ENCODE results near the gene SMAD6. TPM values are rescaled to one million over a fixed set of nuclear protein-coding genes. Genes with fewer than 3 reads are reported as not detected.

The SMAD6 gene
- total RNA-seq, 1 experiment from 2014 or later: 19.9 TPM

DNA sequence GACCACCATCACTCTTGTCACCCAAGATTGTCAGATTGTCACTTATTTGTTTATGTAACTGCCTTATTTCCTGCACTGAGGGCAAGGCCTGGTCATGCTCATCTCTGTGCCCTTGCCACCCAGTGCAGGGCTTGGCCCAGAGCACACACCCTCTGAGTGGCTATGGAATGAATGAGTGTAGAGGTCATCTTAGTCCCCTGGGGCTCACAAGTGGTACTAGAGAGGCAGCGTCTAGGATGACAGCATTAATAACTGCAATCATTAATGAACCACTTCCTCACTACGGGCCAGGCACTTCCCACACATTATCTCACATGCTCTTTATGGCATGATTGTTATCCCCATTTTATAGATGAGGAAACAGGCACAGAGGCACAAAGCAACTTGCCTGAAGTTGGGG, 117.0 kb downstream of the SMAD6 start:
- intact Hi-C loops (cut with micrococcal nuclease): no loop called here
- DNase-seq (peak; percentile 17), ATAC-seq (peak; percentile 68)
- Histone ChIP-seq H4K20me1 (ENCODE audit: low read length) (no peaks in the 10 kb centered on the region), H3F3A (ENCODE audit: low read length, unreplicated experiment) (no peaks in the 10 kb centered on the region), H3K9me3 (ENCODE audit: low read length) (no peaks in the 10 kb centered on the region), H3K36me3 (ENCODE audit: low read depth, low read length) (no peaks in the 10 kb centered on the region), H3K4me1 (ENCODE audit: insufficient read depth, low read length) (peaks cover 29% of the 10 kb centered on the region), H3K79me2 (ENCODE audit: low read length) (no peaks in the 10 kb centered on the region), H3K4me3 (ENCODE audit: low read length) (no peak overlapping the region), H2AFZ (ENCODE audit: low read length) (no peak overlapping the region), H3K27me3 (ENCODE audit: low read length) (no peaks in the 10 kb centered on the region), H3K27ac (ENCODE audit: low read length) (no peak overlapping the region), H3K4me2 (ENCODE audit: low read length) (no peak overlapping the region), H3K9me2 (replicated peaks; ENCODE audit: low read length) (no peaks in the 10 kb centered on the region), H3K9ac (ENCODE audit: low read length) (no peak overlapping the region)
- CTCF ChIA-PET: no interaction called here
- BruUV-seq (replicated peaks): no TSS peak
- POLR2A ChIA-PET (ENCODE audit: unreplicated experiment): no interaction called here
- TF ChIP-seq EZH2 (IDR thresholded peaks at IDR 0.05; ENCODE audit: low read length, unreplicated experiment) (no peak), EZH2phosphoT487 (IDR thresholded peaks at IDR 0.05; ENCODE audit: borderline replicate concordance, low read length) (no peak)
- TF ChIP-seq, protein P1, sequence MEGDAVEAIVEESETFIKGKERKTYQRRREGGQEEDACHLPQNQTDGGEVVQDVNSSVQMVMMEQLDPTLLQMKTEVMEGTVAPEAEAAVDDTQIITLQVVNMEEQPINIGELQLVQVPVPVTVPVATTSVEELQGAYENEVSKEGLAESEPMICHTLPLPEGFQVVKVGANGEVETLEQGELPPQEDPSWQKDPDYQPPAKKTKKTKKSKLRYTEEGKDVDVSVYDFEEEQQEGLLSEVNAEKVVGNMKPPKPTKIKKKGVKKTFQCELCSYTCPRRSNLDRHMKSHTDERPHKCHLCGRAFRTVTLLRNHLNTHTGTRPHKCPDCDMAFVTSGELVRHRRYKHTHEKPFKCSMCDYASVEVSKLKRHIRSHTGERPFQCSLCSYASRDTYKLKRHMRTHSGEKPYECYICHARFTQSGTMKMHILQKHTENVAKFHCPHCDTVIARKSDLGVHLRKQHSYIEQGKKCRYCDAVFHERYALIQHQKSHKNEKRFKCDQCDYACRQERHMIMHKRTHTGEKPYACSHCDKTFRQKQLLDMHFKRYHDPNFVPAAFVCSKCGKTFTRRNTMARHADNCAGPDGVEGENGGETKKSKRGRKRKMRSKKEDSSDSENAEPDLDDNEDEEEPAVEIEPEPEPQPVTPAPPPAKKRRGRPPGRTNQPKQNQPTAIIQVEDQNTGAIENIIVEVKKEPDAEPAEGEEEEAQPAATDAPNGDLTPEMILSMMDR (conservative IDR thresholded peaks at IDR 0.05; ENCODE audit: low read depth, low read length): no peak

DNA sequence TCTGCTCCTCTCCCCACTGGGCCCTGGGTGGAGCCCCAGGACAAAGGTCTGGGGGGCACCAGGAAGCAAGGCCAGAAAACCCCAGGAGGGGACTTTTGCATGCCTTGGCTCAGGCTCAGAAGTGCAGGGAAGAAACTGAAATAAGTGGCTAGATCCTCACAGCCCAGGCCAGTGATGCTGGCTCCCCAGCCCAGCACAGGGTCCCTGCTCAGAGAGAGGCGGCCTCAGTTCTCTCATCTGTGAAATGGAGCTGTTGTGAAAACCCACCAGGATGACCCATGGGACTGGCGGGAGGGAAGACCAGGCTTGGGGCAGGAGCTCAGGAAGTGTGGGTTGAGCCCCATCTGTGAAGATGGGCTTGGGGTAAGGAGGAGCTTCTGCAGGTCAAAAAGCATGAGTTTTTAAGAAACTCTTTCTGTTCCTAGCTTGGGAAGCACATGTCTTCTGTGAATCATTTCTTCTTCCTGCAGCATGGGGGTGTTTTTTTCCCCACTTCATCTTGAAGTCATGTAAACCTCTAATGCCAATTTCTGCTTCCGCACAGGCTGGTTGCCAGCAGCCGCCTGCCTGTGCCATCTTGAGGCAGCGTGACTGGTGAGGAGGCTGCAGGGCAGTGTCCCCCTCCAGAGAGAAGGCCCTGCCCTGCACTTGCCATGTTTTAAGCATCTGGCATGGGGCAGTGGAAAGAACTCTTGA, 118.6 kb downstream of the SMAD6 start:
- POLR2A ChIA-PET (ENCODE audit: unreplicated experiment): no interaction called here
- TF ChIP-seq, protein P1 (conservative IDR thresholded peaks at IDR 0.05; ENCODE audit: low read depth, low read length): no peak
- TF ChIP-seq EZH2 (IDR thresholded peaks at IDR 0.05; ENCODE audit: low read length, unreplicated experiment): no peak
- TF ChIP-seq EZH2phosphoT487 (IDR thresholded peaks at IDR 0.05; ENCODE audit: borderline replicate concordance, low read length): no peak

DNA sequence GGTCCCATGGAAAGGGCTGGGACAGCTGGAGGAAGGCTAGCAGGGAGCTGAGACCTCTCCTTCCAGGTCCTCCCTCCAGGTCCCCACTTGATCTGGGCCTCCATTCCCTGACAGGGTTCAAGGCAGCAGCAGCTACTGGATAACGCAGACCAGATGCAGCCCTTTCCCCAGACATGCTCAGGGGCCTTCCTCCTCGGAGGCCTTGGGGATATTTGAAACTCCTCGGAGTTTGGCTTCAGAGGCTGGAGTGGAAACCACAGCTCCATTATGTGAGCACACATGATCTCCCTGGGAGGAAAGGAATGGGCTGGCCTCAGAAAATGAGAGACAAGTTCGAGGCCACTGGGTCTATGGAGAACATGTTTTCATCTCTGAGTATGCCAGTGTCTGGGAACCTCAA, 119.3 kb downstream of the SMAD6 start:
- no peaks in the 10 kb centered on the region for H3K36me3 ChIP-seq (ENCODE audit: low read depth, low read length)
- BruUV-seq (replicated peaks): no TSS peak
- no peak overlapping the region for H3K4me2 ChIP-seq (ENCODE audit: low read length)
- H3K9me3 ChIP-seq (ENCODE audit: low read length): no peaks in the 10 kb centered on the region
- H3K4me1 ChIP-seq (ENCODE audit: insufficient read depth, low read length): peaks cover 12% of the 10 kb centered on the region
- H3K79me2 ChIP-seq (ENCODE audit: low read length): no peaks in the 10 kb centered on the region
- no peaks in the 10 kb centered on the region for H3K27me3 ChIP-seq (ENCODE audit: low read length)
- intact Hi-C loops (cut with micrococcal nuclease): no loop called here
- POLR2A ChIA-PET (ENCODE audit: unreplicated experiment): no interaction called here
- H3F3A ChIP-seq (ENCODE audit: low read length, unreplicated experiment): no peaks in the 10 kb centered on the region
- H3K27ac ChIP-seq (ENCODE audit: low read length): no peak overlapping the region
- H2AFZ ChIP-seq (ENCODE audit: low read length): no peak overlapping the region
- CTCF ChIA-PET: no interaction called here
- H3K4me3 ChIP-seq (ENCODE audit: low read length): no peak overlapping the region
- no peaks in the 10 kb centered on the region for H4K20me1 ChIP-seq (ENCODE audit: low read length)
- TF ChIP-seq EZH2phosphoT487 (IDR thresholded peaks at IDR 0.05; ENCODE audit: borderline replicate concordance, low read length): no peak
- TF ChIP-seq, protein P1 (conservative IDR thresholded peaks at IDR 0.05; ENCODE audit: low read depth, low read length): no peak
- TF ChIP-seq EZH2 (IDR thresholded peaks at IDR 0.05; ENCODE audit: low read length, unreplicated experiment): no peak
- no peak for DNase-seq
- no peak for ATAC-seq
- H3K9ac ChIP-seq (ENCODE audit: low read length): no peak overlapping the region
- H3K9me2 ChIP-seq (replicated peaks; ENCODE audit: low read length): no peaks in the 10 kb centered on the region

More for the DNA sequence above, 118.6 kb downstream of the SMAD6 start:
- Histone ChIP-seq H3F3A (ENCODE audit: low read length, unreplicated experiment) (no peaks in the 10 kb centered on the region), H3K4me2 (ENCODE audit: low read length) (no peak overlapping the region), H2AFZ (ENCODE audit: low read length) (no peak overlapping the region), H3K4me1 (ENCODE audit: insufficient read depth, low read length) (peaks cover 19% of the 10 kb centered on the region), H3K9me2 (replicated peaks; ENCODE audit: low read length) (no peaks in the 10 kb centered on the region), H3K9me3 (ENCODE audit: low read length) (no peaks in the 10 kb centered on the region), H3K9ac (ENCODE audit: low read length) (no peak overlapping the region), H3K4me3 (ENCODE audit: low read length) (no peak overlapping the region), H4K20me1 (ENCODE audit: low read length) (no peaks in the 10 kb centered on the region), H3K79me2 (ENCODE audit: low read length) (no peaks in the 10 kb centered on the region), H3K27me3 (ENCODE audit: low read length) (no peaks in the 10 kb centered on the region), H3K27ac (ENCODE audit: low read length) (no peak overlapping the region), H3K36me3 (ENCODE audit: low read depth, low read length) (no peaks in the 10 kb centered on the region)
- DNase-seq (no peak), ATAC-seq (no peak)
- CTCF ChIA-PET: no interaction called here
- intact Hi-C loops (cut with micrococcal nuclease): no loop called here
- BruUV-seq (replicated peaks): no TSS peak
